PC-9 (cell line): ENCODE data around the gene STK39. TPM values are rescaled to one million over a fixed set of nuclear protein-coding genes. Genes with fewer than 3 reads are reported as not detected.

ENCODE experiments used
- BruUV-seq: library from RNA; stranded (reverse); fragments of 400-500 nt; replicated peaks from 2 replicates; lab custom pipeline; 2021; lab: Mats Ljungman, UMichigan
- CTCF ChIA-PET: fragments of 300-600 bp; sonication (Branson Sonifier 250); formaldehyde crosslinking; loops from one replicate; lab custom pipeline; 2022; ENCODE audit warnings: antibody characterized with exemption; lab: Charles Lee
- POLR2A ChIA-PET: fragments of 300-600 bp; sonication (Branson Sonifier 250); formaldehyde crosslinking; loops from one replicate; lab custom pipeline; 2022; ENCODE audit warnings: antibody characterized with exemption; ENCODE audit not compliant: unreplicated experiment; lab: Charles Lee
- DNase-seq, 2 experiments: peaks; one replicate each; pipeline versions ENCODE4 v3.0.0 to v3.0.0-alpha.2; 2015 to 2022; ENCODE audit warnings: mixed read lengths in 1 of 2
- H2AFZ ChIP-seq: fragments of 200-600 bp; sonication (generic); 2 replicates; pipeline ENCODE4 v1.8.1; 2017; ENCODE audit warnings: antibody characterized with exemption
- H3F3A ChIP-seq: fragments of 200-600 bp; sonication (generic); 2 replicates; pipeline ENCODE4 v1.8.1; 2017; ENCODE audit warnings: antibody characterized with exemption, mild to moderate bottlenecking, low read depth; ENCODE audit not compliant: insufficient read depth
- H3K27ac ChIP-seq: fragments of 200-600 bp; sonication (generic); 2 replicates; pipeline ENCODE4 v1.6.1; 2016; ENCODE audit warnings: mixed run types
- H3K27me3 ChIP-seq: fragments of 200-600 bp; sonication (generic); 2 replicates; pipeline ENCODE4 v1.6.1; 2016; ENCODE audit warnings: low read depth, mixed run types; ENCODE audit not compliant: insufficient read depth
- H3K36me3 ChIP-seq: fragments of 200-600 bp; sonication (generic); 2 replicates; pipeline ENCODE4 v1.6.1; 2016; ENCODE audit warnings: low read depth, mixed run types
- H3K4me1 ChIP-seq: fragments of 200-600 bp; sonication (generic); replicated peaks from 2 replicates; pipeline ENCODE4 v1.6.1; 2016; ENCODE audit warnings: mixed run types; ENCODE audit not compliant: insufficient read depth
- H3K4me2 ChIP-seq: fragments of 200-600 bp; sonication (generic); 2 replicates; pipeline ENCODE4 v1.6.1; 2017; ENCODE audit warnings: mixed run types
- H3K4me3 ChIP-seq: fragments of 200-600 bp; sonication (generic); 2 replicates; pipeline ENCODE4 v1.6.1; 2016; ENCODE audit warnings: mixed run types
- H3K79me2 ChIP-seq: fragments of 200-600 bp; sonication (generic); 2 replicates; pipeline ENCODE4 v1.6.1; 2017; ENCODE audit warnings: low read depth, mixed run types
- H3K9me2 ChIP-seq: fragments of 200-600 bp; sonication (generic); 2 replicates; pipeline ENCODE4 v1.8.1; 2017; ENCODE audit warnings: mild to moderate bottlenecking; ENCODE audit not compliant: insufficient read depth
- H3K9me3 ChIP-seq: fragments of 200-600 bp; sonication (generic); 2 replicates; pipeline ENCODE4 v1.8.1; 2016; ENCODE audit warnings: low read depth; ENCODE audit not compliant: insufficient read depth
- H4K20me1 ChIP-seq: fragments of 200-600 bp; sonication (generic); 2 replicates; pipeline ENCODE4 v1.8.1; 2017; ENCODE audit not compliant: insufficient read depth
- CTCF ChIP-seq: fragments of 200-600 bp; sonication (generic); conservative IDR thresholded peaks from 2 replicates; pipeline ENCODE4 v1.6.1; 2017; ENCODE audit warnings: mixed run types, antibody characterized with exemption, mild to moderate bottlenecking, moderate library complexity
- EZH2 ChIP-seq: fragments of 200-600 bp; sonication (generic); IDR thresholded peaks from 2 replicates; pipeline ENCODE4 v1.8.0; 2017; ENCODE audit warnings: antibody characterized with exemption, low read depth
- intact Hi-C: fragments of 100-400 bp; cut with micrococcal nuclease; formaldehyde crosslinking; loops from one replicate; pipeline ENCODE4 v1.10.0; 2022; ENCODE audit not compliant: unreplicated experiment
- total RNA-seq: library from RNA; stranded (reverse); gene quantifications from 2 replicates; pipeline ENCODE4 v1.2.3, GENCODE V29; 2021

Gene STK39
- total RNA-seq, 1 experiment from 2014 or later: 14.5 TPM

- Histone ChIP-seq H4K20me1 (no peaks in the 10 kb centered on the region), H3K9me2 (no peaks in the 10 kb centered on the region), H3K36me3 (no peaks in the 10 kb centered on the region), H3K27ac (no peak overlapping the region), H3K4me3 (no peak overlapping the region), H3K9me3 (no peaks in the 10 kb centered on the region), H3K79me2 (no peaks in the 10 kb centered on the region), H2AFZ (no peak overlapping the region), H3K27me3 (no peaks in the 10 kb centered on the region), H3K4me1 (no peaks in the 10 kb centered on the region), H3K4me2 (no peak overlapping the region), H3F3A (no peaks in the 10 kb centered on the region)
- no TSS peak for BruUV-seq
- no peak for DNase-seq
- no peak for TF ChIP-seq EZH2
- no peak for TF ChIP-seq CTCF
- POLR2A ChIA-PET: no interaction called here
- CTCF ChIA-PET: no interaction called here
- intact Hi-C loops: no loop called here
Observed at GRCh38 chr2:168015274-168015953, 232.0 kb downstream of the STK39 start.

- H3K27me3 ChIP-seq: no peaks in the 10 kb centered on the region
- H3K4me1 ChIP-seq: no peaks in the 10 kb centered on the region
- intact Hi-C loops: no loop called here
- no peaks in the 10 kb centered on the region for H3K9me3 ChIP-seq
- H3K4me2 ChIP-seq: no peak overlapping the region
- no peak overlapping the region for H3K4me3 ChIP-seq
- POLR2A ChIA-PET: no interaction called here
- H2AFZ ChIP-seq: no peak overlapping the region
- no peaks in the 10 kb centered on the region for H3K36me3 ChIP-seq
- no peaks in the 10 kb centered on the region for H4K20me1 ChIP-seq
- BruUV-seq: no TSS peak
- H3K79me2 ChIP-seq: no peaks in the 10 kb centered on the region
- no peak overlapping the region for H3K27ac ChIP-seq
- CTCF ChIA-PET: no interaction called here
- TF ChIP-seq CTCF (no peak), EZH2 (no peak)
- no peak for DNase-seq
- no peaks in the 10 kb centered on the region for H3F3A ChIP-seq
- no peaks in the 10 kb centered on the region for H3K9me2 ChIP-seq
Observed at GRCh38 chr2:168009900-168010299, 237.5 kb downstream of the STK39 start.

- ChIA-PET POLR2A (no interaction called here), CTCF (no interaction called here)
- Histone ChIP-seq H4K20me1 (no peaks in the 10 kb centered on the region), H3K79me2 (no peaks in the 10 kb centered on the region), H3F3A (no peaks in the 10 kb centered on the region), H3K27ac (no peak overlapping the region), H2AFZ (no peak overlapping the region), H3K9me2 (no peaks in the 10 kb centered on the region), H3K9me3 (no peaks in the 10 kb centered on the region), H3K4me1 (no peaks in the 10 kb centered on the region), H3K27me3 (no peaks in the 10 kb centered on the region), H3K4me3 (no peak overlapping the region), H3K4me2 (no peak overlapping the region), H3K36me3 (no peaks in the 10 kb centered on the region)
- intact Hi-C loops: no loop called here
- DNase-seq: no peak
- no TSS peak for BruUV-seq
- TF ChIP-seq CTCF (no peak), EZH2 (no peak)
Observed at GRCh38 chr2:168008646-168009195, 238.7 kb downstream of the STK39 start.
